Coronary artery (tissue), 2 donors: ENCODE data around the gene MMP19.
A peak's percentile ranks its signal among the peaks of the same experiment; 100 is the strongest.
"Not testable (repeated sequence)": the region's sequence is repeated elsewhere in the genome, so short reads cannot be mapped to it uniquely, and the experiment has no call there.

Experiments used
- DNase-seq: peaks from one replicate; pipeline ENCODE4 v3.0.0-alpha.2; 2017; ENCODE audit warnings: low spot score
- H3K27ac ChIP-seq, 2 donors: fragments of 200-600 bp; sonication (generic); one replicate each; pipeline ENCODE4 v1.5.1; 2016 to 2019
- H3K4me3 ChIP-seq: fragments of 200-600 bp; sonication (generic); 2 replicates; pipeline ENCODE4 v1.5.1; 2016; ENCODE audit warnings: mild to moderate bottlenecking, moderate library complexity
- TF ChIP-seq, protein P1 (sequence below): fragments of 200-600 bp; sonication (generic); IDR thresholded peaks from one replicate; pipeline ENCODE4 v1.5.1; 2019; ENCODE audit warnings: antibody characterized with exemption

Gene MMP19

DNA sequence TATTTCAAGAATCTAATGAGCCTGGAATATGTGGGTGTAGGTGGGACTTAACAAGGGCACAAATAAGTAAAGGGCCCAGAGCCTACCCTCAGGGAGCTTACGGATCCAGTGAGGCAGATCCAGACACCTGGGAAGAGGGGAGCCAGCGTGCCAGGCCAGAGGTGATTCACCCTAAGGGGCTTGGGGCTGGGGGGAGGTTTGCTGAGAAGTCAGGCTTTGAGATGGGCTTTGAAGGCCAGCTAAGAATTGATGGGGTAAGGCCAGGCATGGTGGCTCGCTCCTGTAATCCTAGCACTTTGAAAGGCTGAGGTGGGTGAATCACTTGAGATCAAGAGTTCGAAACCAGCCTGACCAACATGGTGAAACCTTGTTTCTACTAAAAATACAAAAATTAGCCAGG is 695 bp upstream of the MMP19 start:
- TF ChIP-seq, protein P1, sequence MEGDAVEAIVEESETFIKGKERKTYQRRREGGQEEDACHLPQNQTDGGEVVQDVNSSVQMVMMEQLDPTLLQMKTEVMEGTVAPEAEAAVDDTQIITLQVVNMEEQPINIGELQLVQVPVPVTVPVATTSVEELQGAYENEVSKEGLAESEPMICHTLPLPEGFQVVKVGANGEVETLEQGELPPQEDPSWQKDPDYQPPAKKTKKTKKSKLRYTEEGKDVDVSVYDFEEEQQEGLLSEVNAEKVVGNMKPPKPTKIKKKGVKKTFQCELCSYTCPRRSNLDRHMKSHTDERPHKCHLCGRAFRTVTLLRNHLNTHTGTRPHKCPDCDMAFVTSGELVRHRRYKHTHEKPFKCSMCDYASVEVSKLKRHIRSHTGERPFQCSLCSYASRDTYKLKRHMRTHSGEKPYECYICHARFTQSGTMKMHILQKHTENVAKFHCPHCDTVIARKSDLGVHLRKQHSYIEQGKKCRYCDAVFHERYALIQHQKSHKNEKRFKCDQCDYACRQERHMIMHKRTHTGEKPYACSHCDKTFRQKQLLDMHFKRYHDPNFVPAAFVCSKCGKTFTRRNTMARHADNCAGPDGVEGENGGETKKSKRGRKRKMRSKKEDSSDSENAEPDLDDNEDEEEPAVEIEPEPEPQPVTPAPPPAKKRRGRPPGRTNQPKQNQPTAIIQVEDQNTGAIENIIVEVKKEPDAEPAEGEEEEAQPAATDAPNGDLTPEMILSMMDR = no peak
- Histone ChIP-seq H3K4me3 (no peak overlapping the region), H3K27ac (peak overlapping the region in 1 of 2 donors; percentile 80)
- no peak for DNase-seq

DNA sequence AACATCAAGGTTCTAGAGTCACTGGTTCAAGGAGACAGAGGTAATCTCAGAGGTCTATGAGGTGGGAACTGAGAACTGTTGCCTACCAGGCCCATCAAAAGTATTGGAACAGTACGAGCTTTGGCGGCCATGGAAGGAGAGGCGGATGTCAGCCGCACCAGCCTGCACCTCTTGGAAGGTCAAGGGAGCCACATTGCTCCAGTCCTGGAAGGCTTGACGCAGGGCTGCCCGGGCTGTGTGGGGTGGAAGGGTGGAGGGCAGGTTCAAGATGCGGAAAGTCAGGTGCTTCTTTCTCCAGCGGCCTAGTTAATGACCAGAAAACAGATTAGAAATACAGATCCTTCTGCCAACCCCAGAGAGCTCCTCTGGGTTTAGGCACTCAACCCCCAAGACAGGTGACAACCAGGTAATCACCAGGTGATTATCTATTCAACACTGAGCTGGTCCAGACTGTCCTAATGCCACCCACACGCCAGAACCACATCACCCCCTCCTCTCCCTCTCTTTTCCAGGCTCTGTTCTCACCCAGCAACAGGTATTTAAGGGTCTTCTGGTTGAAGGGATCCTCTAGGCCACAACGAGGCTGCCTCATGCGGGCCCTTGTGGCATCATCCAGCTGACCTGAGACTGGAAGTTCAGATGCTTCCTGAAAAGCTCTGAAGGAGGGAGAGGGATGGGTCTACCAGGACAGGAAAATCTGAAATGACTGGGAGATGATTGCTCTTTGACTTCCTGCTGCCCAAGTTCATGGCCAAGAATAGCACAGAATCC is 2.0 kb downstream of the MMP19 start:
- TF ChIP-seq, protein P1 = no peak
- H3K27ac ChIP-seq = peak overlapping the region in 1 of 2 donors; percentile 22
- no peak overlapping the region for H3K4me3 ChIP-seq
- DNase-seq = no peak

DNA sequence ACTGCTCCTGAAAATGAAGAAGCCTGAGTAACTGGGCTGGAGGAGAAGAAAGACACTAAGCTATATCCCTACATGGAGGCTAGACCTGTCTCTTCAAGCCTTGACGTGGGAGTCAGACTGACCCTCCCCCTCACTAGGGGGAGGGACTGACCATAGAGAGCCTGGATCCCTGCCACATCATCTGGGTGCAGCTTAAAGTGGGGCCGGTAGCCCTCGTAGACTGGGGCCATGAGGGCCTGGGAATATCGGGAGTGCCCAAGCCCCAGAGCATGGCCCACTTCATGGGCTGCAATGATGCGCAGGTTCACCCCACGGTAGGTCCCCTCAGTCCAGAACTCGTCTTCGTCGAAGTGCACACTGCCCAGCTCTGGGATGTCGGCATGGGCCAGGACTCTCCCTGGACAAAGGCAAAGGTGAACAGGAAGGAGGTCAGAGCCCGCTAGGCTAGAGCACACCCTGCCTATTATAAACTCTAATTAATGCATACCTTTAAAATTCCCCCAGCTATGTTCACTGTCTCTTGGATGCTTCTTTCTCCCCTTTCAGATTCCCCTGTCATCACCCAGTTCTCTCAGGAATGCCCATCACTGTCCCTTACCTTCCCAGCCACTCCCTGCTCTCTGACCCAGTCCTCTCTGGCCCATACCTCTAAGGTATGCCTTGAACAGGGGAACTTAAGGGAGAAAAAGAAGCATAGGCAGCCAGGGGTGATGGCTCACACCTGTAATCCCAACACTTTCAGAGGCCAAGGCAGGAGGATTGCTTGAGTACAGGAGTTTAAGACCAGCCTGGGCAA is 3.2 kb downstream of the MMP19 start:
- no peak overlapping the region for H3K4me3 ChIP-seq
- H3K27ac ChIP-seq = no peak overlapping the region
- no peak for DNase-seq
- TF ChIP-seq, protein P1 = no peak

DNA sequence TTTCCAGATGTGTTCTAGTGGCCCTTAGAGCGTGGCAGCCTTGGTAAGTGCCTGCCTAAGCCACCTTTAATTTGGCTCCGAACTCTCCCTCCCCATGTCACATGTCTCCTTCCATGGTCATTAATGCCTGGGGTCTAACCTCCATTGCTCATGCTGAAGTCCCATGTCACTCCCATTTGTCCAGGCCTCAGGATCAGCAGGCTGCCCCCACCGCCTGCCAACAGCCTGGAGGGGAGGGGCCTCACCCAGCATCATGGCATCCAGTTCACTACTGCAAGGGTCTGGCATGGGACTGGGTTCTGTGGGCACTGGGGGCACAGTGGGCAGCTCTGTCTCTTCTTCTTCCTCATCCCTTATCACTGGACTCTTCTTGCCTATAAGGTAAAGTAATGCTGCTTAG is 4.4 kb downstream of the MMP19 start:
- TF ChIP-seq, protein P1 = no peak
- Histone ChIP-seq H3K4me3 (no peak overlapping the region), H3K27ac (no peak overlapping the region)
- DNase-seq = no peak

DNA sequence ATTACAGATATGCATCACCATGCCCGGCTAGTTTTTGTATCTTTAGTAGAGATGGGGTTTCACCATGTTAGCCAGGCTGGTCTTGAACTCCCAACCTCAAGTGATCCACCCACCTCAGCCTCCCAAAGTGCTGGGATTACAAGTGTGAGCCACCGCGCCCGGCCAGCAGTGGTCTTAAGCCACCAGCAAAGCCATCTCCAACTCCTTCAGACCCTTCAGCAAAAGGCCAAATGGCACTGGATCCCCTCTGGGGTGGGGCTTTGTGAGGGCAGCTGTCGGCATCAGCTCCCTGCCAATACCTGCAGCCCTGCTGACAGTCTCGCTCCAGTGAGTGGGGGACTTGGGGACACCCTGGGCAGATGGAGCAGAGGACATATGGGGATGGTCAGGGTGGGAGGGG is 8.3 kb downstream of the MMP19 start:
- not testable (repeated sequence) for DNase-seq, H3K27ac ChIP-seq, H3K4me3 ChIP-seq

DNA sequence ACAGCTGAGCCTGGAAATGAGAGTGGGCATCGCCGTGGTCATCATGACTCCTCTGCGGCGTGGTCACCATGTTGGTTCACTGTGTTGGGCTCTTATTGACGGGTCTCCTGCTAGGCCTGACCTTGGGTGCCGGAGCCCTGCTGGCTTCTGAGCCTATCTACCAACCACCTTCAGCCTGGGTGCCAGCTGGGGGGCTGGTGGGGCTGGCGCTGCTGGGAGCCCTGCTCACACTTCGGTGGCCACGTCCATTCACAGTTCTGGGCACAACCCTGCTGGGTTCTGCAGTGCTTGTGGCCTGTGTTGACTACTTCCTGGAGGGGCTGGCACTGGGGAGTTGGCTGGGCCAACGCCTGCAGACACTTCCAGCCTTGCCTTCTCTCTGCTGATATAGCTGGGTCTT is 9.7 kb downstream of the MMP19 start:
- no peak for DNase-seq
- TF ChIP-seq, protein P1 = no peak
- H3K27ac ChIP-seq = peak overlapping the region in 1 of 2 donors; percentile 17
- H3K4me3 ChIP-seq = no peak overlapping the region

DNA sequence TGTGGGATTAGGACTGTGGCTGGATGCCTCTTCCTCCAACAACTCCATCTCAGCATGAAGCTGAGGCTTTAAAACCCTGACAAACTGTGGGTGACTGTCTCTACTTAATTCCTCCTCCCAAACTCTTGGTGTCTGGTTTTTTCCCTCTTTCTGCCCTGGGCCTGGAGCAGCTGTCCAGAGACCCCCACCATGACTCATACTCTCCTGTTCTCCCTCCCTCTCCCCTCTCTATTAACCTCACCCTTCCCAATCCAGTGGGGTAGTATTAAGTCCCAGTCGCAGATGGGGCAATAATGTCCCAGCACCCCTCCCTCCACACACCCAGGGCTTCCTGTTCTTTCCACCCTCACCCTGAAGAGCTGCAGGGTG is 11.3 kb downstream of the MMP19 start:
- DNase-seq = no peak
- Histone ChIP-seq H3K27ac (peak overlapping the region; percentile 69 to 97), H3K4me3 (peak overlapping the region; percentile 95)
- TF ChIP-seq, protein P1 = no peak
